Right ventricle myocardium superior (tissue), 1 donor: ENCODE results near the gene DIS3L2. TPM values are rescaled to one million over a fixed set of nuclear protein-coding genes. Genes with fewer than 3 reads are reported as not detected.

ENCODE experiments used
- ATAC-seq: fragments of 200-7000 bp; cut with Tn5 transposase; one replicate; pipeline ENCODE4 v1.9.1; 2020; ENCODE audit warnings: mild to moderate bottlenecking; ENCODE audit not compliant: poor library complexity
- DNase-seq: peaks from one replicate; pipeline ENCODE4 v3.0.0-alpha.2; 2020
- intact Hi-C: fragments of 100-400 bp; cut with DNase I; formaldehyde crosslinking; loops from one replicate; pipeline ENCODE4 v1.11.2; 2022
- total RNA-seq: library from RNA; stranded (reverse); fragmentation: NEBNext Ultra II Directional; extraction: Animal tissue kit (Norgen Biotek cat#: 25700); gene quantifications from one replicate; pipeline ENCODE4 v1.2.1, GENCODE V29; 2021
- donor health status: DM: no; HTN: yes; CAD: no; lungs with severe emphysema.

The DIS3L2 gene
- total RNA-seq, 1 donor from 2014 or later = 17.6 TPM

GRCh38 chr2:231927566-231927890 is 34.0 kb upstream of the DIS3L2 start:
- ATAC-seq (no peak), DNase-seq (no peak)
- intact Hi-C loops = loop anchor here (5.0 kb wide), 1 partner anchor 215 kb away; no protein-coding TSS in a partner anchor

GRCh38 chr2:231928481-231928880 is 33.0 kb upstream of the DIS3L2 start:
- DNase-seq (no peak), ATAC-seq (no peak)
- intact Hi-C loops = loop anchor here (5.0 kb wide), 1 partner anchor 214 kb away; no protein-coding TSS in a partner anchor

- DNase-seq = no peak
- intact Hi-C loops = loop anchor here (5.0 kb wide), 1 partner anchor 213 kb away; no protein-coding TSS in a partner anchor
- ATAC-seq = no peak
Measured at GRCh38 chr2:231928901-231929725, 32.4 kb upstream of the DIS3L2 start.

GRCh38 chr2:231929961-231930592 is 31.4 kb upstream of the DIS3L2 start:
- intact Hi-C loops = loop anchor here (5.0 kb wide), 1 partner anchor 212 kb away; no protein-coding TSS in a partner anchor
- DNase-seq = peak; percentile 86
- ATAC-seq = peak; percentile 29

- peak; percentile 74 for DNase-seq
- ATAC-seq = peak; percentile 55
- intact Hi-C loops = no loop called here
Measured at GRCh38 chr2:231930593-231931281, 30.8 kb upstream of the DIS3L2 start.

GRCh38 chr2:231931481-231931915 is 30.0 kb upstream of the DIS3L2 start:
- ATAC-seq (peak; percentile 54), DNase-seq (peak; percentile 61)
- intact Hi-C loops = no loop called here

- intact Hi-C loops = no loop called here
- no peak for ATAC-seq
- no peak for DNase-seq
Measured at GRCh38 chr2:231932711-231932970, 28.9 kb upstream of the DIS3L2 start.

- DNase-seq (no peak), ATAC-seq (no peak)
- intact Hi-C loops = no loop called here
Measured at GRCh38 chr2:231932985-231933915, 28.3 kb upstream of the DIS3L2 start.

GRCh38 chr2:231933916-231934401 is 27.6 kb upstream of the DIS3L2 start:
- ATAC-seq = peak; percentile 14
- DNase-seq = peak; percentile 82
- intact Hi-C loops = no loop called here

- DNase-seq = no peak
- intact Hi-C loops = no loop called here
- no peak for ATAC-seq
Measured at GRCh38 chr2:231934441-231935206, 26.9 kb upstream of the DIS3L2 start.

- DNase-seq = peak; percentile 53
- no peak for ATAC-seq
- intact Hi-C loops = no loop called here
Measured at GRCh38 chr2:231935207-231935524, 26.3 kb upstream of the DIS3L2 start.

GRCh38 chr2:231935815-231936214 is 25.7 kb upstream of the DIS3L2 start:
- ATAC-seq (no peak), DNase-seq (no peak)
- intact Hi-C loops = no loop called here

- intact Hi-C loops = no loop called here
- DNase-seq = no peak
- ATAC-seq = no peak
Measured at GRCh38 chr2:231936491-231936890, 25.0 kb upstream of the DIS3L2 start.

- ATAC-seq (no peak), DNase-seq (no peak)
- intact Hi-C loops = no loop called here
Measured at GRCh38 chr2:231937057-231937456, 24.5 kb upstream of the DIS3L2 start.

- ATAC-seq = no peak
- intact Hi-C loops = no loop called here
- DNase-seq = no peak
Measured at GRCh38 chr2:231939022-231939421, 22.5 kb upstream of the DIS3L2 start.

GRCh38 chr2:231940795-231941194 is 20.7 kb upstream of the DIS3L2 start:
- intact Hi-C loops = no loop called here
- DNase-seq = no peak
- ATAC-seq = no peak

GRCh38 chr2:231941673-231942072 is 19.8 kb upstream of the DIS3L2 start:
- DNase-seq (no peak), ATAC-seq (no peak)
- intact Hi-C loops = no loop called here

GRCh38 chr2:231942180-231942579 is 19.3 kb upstream of the DIS3L2 start:
- intact Hi-C loops = no loop called here
- DNase-seq (no peak), ATAC-seq (no peak)
